SK-N-MC (cell line): ENCODE results near the gene GRPEL1.

Source experiments
- DNase-seq: peaks from one replicate; pipeline ENCODE4 v3.0.0-alpha.2; 2011; ENCODE audit warnings: low read depth, low spot score
- H3K27ac ChIP-seq: fragments of 200-600 bp; sonication (generic); 2 replicates; pipeline ENCODE4 v1.5.1; 2016; ENCODE audit warnings: mixed run types
- H3K36me3 ChIP-seq: fragments of 200-600 bp; sonication (generic); 2 replicates; pipeline ENCODE4 v1.6.1; 2017; ENCODE audit warnings: antibody characterized with exemption, low read length, mixed read lengths; ENCODE audit not compliant: insufficient read depth
- H3K4me3 ChIP-seq: fragments of 200-600 bp; sonication (generic); 2 replicates; pipeline ENCODE4 v1.5.1; 2016
- H3K9ac ChIP-seq: fragments of 200-600 bp; sonication (generic); 2 replicates; pipeline ENCODE4 v1.8.0; 2017; ENCODE audit warnings: mixed run types, mixed read lengths; ENCODE audit not compliant: insufficient read length
- H3K9me3 ChIP-seq: fragments of 200-600 bp; sonication (generic); 2 replicates; pipeline ENCODE4 v1.6.1; 2017; ENCODE audit warnings: low read depth, mild to moderate bottlenecking, antibody characterized with exemption, low read length, moderate library complexity, mixed read lengths
- EZH2 ChIP-seq: fragments of 200-600 bp; sonication (generic); IDR thresholded peaks from one replicate; pipeline ENCODE4 v1.6.1; 2017; ENCODE audit warnings: antibody characterized with exemption
- FOXP2 ChIP-seq: optimal IDR thresholded peaks from 2 replicates; pipeline ENCODE3; 2011; ENCODE audit warnings: mild to moderate bottlenecking, moderate library complexity; ENCODE audit not compliant: insufficient read depth; ENCODE audit errors: extremely low read length, control extremely low read depth
- POLR2AphosphoS5 ChIP-seq: IDR thresholded peaks from 2 replicates; pipeline ENCODE4 v1.6.1; 2012; ENCODE audit warnings: mild to moderate bottlenecking, low read depth, low read length, borderline replicate concordance

Gene GRPEL1

DNA sequence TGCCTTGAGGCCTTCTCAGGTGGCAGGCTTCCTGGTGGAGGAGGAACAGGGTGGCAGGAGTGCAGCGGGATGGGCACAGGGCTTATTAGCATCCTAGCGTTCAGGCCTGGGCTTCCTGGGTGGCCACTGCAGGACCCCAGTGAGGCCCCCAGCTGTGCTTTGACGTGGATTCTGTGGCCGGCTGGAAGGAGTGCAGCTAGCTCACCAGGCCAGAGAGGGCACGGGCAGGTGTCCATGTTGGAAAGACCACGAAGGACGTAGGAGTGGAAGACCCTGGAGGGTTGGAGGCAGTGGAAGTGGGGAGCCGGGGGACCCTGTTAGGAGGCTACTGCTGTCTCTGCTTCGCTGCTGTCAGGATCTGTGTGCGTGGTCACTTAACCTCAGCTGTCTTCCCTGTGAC lies 37.9 kb downstream of the GRPEL1 start:
- Histone ChIP-seq H3K9me3 (no peaks in the 10 kb centered on the region), H3K4me3 (no peak overlapping the region), H3K27ac (no peak overlapping the region), H3K36me3 (no peaks in the 10 kb centered on the region), H3K9ac (no peak overlapping the region)
- no peak for TF ChIP-seq POLR2AphosphoS5
- TF ChIP-seq FOXP2: no peak
- no peak for TF ChIP-seq EZH2
- no peak for DNase-seq

DNA sequence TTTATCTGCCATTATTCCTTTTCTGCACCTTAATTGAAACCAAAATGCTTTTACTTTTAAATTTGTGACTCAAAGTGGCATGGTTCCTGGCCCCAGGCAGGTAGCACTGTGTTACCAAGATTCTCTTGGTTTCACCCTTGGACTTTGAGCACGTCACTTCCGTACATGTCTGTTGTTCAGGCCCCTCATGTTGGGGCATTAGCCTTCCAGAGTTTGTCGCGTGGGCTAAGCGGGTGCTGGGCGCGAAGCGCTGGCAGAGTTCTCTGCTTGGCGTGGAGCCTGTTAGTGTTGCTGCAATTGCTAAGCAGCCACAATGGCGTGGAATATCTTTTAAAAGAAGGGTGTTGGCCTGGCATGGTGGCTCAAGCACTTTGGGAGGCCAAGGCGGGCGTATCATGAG lies 38.7 kb downstream of the GRPEL1 start:
- no peak for DNase-seq
- H3K9me3 ChIP-seq: no peaks in the 10 kb centered on the region
- no peak overlapping the region for H3K27ac ChIP-seq
- no peak for TF ChIP-seq FOXP2
- no peak for TF ChIP-seq EZH2
- TF ChIP-seq POLR2AphosphoS5: no peak
- no peak overlapping the region for H3K9ac ChIP-seq
- no peak overlapping the region for H3K4me3 ChIP-seq
- no peaks in the 10 kb centered on the region for H3K36me3 ChIP-seq

DNA sequence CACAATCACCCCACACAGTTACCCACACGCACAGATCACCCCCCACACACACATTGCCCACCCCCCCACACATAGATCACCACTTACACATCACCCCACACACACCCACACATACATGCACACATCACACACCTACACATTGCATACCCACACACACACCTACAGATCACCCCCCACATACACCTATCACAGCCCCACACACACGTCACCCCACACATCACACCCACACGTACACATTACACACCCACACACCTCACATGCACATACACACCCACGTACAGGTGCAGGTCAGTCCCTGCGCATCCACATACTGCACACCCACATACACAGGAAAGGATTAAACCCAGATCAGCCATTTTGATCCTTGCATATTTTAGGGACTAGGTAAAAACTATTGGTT lies 40.0 kb downstream of the GRPEL1 start:
- no peak for TF ChIP-seq FOXP2
- TF ChIP-seq EZH2: no peak
- TF ChIP-seq POLR2AphosphoS5: no peak
- Histone ChIP-seq H3K27ac (no peak overlapping the region), H3K9me3 (no peaks in the 10 kb centered on the region), H3K36me3 (no peaks in the 10 kb centered on the region), H3K4me3 (no peak overlapping the region), H3K9ac (no peak overlapping the region)
- no peak for DNase-seq

DNA sequence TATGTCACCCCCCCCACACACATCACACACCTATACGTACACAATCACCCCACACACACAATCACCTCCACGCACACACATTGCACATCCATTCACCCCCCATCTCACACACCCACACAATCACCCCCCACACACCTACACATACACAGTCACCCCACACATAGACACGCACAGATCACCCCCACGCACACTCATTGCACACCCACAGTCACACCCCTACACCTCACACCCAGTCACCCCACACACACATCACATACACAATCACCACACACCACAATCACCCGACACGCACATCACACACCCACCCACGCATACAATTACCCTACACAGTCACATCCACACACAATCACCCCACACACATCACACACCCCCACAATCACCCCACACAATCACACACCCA lies 40.6 kb downstream of the GRPEL1 start:
- H3K9me3 ChIP-seq: no peaks in the 10 kb centered on the region
- no peak for TF ChIP-seq EZH2
- TF ChIP-seq FOXP2: no peak
- TF ChIP-seq POLR2AphosphoS5: no peak
- H3K36me3 ChIP-seq: no peaks in the 10 kb centered on the region
- no peak overlapping the region for H3K4me3 ChIP-seq
- no peak for DNase-seq
- H3K9ac ChIP-seq: no peak overlapping the region
- no peak overlapping the region for H3K27ac ChIP-seq

DNA sequence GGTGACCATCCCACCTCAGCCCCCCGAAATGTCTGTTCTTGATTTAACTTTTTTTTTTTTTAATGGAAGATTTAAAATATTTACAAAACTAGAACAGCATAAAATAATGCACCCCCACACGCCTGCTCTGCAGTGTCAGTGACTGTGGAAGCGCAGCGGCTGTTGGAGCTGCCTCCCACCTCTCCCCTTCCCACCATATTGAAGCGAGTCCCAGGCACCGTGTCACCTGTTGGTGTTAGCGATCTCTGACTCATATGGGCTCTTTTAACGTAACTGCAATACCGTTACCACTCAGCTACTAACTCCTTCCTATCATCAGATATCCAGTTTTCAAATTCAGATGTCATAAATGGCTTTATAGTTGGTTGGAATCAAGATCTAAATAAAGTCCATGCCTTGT lies 41.8 kb downstream of the GRPEL1 start:
- Histone ChIP-seq H3K9me3 (no peaks in the 10 kb centered on the region), H3K36me3 (no peaks in the 10 kb centered on the region), H3K9ac (no peak overlapping the region), H3K27ac (no peak overlapping the region), H3K4me3 (no peak overlapping the region)
- DNase-seq: no peak
- TF ChIP-seq POLR2AphosphoS5: no peak
- TF ChIP-seq FOXP2: no peak
- TF ChIP-seq EZH2: no peak

DNA sequence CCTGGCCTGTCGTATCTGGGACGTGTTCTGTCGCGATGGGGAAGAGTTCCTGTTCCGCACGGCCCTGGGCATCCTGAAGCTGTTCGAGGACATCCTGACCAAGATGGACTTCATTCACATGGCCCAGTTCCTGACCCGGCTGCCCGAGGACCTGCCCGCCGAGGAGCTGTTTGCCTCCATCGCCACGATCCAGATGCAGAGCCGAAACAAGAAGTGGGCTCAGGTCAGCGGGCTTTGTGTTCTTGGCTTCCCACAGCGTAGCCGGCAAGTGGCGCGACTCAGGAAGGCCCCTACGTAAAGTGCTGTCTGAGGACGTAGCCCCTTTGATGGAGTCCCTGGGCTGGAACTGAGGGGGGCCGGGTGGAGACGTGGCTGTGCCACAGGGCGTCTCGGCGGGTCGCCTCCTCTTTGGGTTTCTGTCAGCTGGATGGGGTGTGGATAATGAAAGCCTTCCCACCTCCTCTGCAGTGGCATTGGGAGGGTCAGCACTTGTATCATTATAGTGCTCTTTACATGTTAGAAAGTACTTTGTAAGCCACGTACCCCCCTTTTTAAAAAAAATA lies 42.7 kb downstream of the GRPEL1 start:
- H3K9me3 ChIP-seq: no peaks in the 10 kb centered on the region
- no peak overlapping the region for H3K27ac ChIP-seq
- DNase-seq: no peak
- TF ChIP-seq EZH2 (no peak), POLR2AphosphoS5 (no peak), FOXP2 (no peak)
- no peak overlapping the region for H3K4me3 ChIP-seq
- no peak overlapping the region for H3K9ac ChIP-seq
- no peaks in the 10 kb centered on the region for H3K36me3 ChIP-seq

DNA sequence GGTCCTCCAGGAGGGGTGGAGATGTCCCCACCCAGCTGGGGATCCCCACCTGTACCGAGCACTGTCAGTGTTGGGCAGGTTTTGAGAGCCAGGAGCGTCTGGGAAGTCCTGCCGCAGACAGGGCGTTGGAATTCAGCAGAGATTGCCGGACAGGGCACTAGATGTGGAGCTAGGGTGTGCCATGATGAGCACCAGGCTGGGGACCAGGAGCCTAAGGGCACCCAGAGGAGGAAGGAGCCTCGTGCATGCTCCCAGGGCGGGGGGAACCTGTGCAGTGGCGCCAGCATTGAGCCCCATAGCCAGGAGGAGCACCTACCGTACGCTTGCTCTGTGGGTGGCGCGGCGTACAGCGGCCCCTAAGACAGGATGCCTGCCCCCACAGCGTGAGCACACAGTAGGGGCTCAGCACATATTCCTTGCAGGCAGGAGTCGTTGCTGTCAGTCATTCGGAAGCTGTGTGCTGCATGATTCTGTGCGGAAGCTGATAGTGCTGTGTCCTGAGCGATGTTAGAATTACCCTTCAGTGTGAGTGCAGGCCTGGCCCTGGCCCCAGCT lies 43.5 kb downstream of the GRPEL1 start:
- Histone ChIP-seq H3K9me3 (no peaks in the 10 kb centered on the region), H3K36me3 (no peaks in the 10 kb centered on the region), H3K27ac (no peak overlapping the region), H3K9ac (no peak overlapping the region), H3K4me3 (no peak overlapping the region)
- TF ChIP-seq FOXP2: no peak
- TF ChIP-seq EZH2: no peak
- no peak for TF ChIP-seq POLR2AphosphoS5
- no peak for DNase-seq

DNA sequence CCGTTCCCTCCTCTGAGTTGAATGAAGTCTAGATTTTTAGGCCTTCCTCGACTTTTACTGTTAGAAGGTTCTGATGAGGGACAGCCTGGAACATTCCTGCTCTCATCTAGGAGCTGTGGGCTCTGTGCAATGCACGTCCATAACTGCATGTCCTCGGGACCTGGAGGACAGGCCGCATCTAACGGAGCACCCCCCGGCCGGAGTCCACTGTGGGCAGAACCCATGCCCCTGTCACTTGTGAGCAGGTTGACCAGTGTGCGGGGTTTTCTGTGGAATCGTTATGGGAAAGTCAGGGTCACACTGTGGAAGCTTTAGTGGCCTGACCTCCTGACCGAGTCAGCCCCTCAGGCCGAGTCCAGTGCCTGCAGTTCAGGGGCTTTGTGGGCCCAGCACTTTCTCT lies 44.0 kb downstream of the GRPEL1 start:
- no peaks in the 10 kb centered on the region for H3K36me3 ChIP-seq
- TF ChIP-seq EZH2: no peak
- TF ChIP-seq POLR2AphosphoS5: no peak
- no peak for TF ChIP-seq FOXP2
- H3K9ac ChIP-seq: no peak overlapping the region
- no peak overlapping the region for H3K4me3 ChIP-seq
- H3K27ac ChIP-seq: no peak overlapping the region
- no peaks in the 10 kb centered on the region for H3K9me3 ChIP-seq
- DNase-seq: no peak

DNA sequence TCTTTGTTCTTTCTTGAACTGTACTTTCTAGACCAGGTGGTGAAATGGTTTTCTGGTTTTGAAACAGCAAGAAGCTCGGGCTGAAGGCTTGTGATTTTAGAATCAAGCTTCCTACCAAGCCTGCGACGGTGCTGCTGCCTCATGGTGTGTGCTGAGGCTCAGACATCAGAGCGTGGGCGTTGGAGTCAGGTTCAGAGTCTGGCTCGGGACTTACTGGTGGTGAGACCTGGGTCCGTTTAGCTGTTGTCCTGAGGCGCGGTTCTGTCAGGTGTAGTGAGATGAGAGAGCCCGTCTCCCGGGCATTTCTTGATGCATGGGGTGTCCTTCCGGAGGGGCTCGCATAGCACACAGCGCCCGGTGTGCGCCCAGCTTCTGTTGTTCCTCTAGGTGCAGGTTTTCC lies 44.4 kb downstream of the GRPEL1 start:
- TF ChIP-seq FOXP2 (no peak), EZH2 (no peak), POLR2AphosphoS5 (no peak)
- no peak for DNase-seq
- H3K36me3 ChIP-seq: no peaks in the 10 kb centered on the region

DNA sequence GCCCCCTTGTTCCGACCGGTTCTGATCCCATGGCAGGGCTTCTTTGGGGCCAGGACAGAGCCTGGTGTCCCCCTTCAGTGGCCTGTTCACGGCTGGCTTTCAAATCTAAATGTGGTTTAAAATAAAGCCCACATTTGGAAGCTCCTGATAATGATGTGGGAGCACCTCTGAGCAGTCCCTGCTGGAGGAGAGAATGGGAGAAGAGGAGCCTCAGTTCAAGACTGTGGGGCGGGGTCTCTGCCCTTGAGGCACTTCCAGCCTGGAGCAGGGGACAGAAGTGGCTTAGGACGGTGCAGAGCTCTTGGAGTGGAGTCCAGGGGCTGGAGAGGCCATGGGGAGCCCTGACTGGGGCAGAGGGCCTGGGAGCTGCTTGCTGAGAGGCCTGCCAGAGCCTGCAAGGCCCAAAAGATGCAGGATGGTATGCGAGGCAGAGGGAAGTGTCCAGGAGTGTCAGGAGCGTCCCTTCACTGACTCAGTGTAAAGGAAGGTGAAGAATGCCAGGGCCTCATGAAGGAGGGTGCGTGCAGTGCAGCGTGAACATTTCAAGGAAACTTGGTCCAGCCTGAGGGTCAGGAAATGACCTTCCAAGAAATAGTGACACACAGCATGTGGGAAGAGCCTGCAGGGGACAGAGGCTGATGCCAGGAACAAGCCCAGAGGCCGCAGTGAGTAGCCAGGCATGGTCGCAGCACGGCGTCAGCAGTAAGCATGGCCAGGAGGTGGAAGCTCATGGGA lies 45.8 kb downstream of the GRPEL1 start:
- no peak overlapping the region for H3K9ac ChIP-seq
- no peaks in the 10 kb centered on the region for H3K9me3 ChIP-seq
- TF ChIP-seq EZH2: no peak
- no peak for TF ChIP-seq FOXP2
- no peak for TF ChIP-seq POLR2AphosphoS5
- H3K27ac ChIP-seq: no peak overlapping the region
- no peak for DNase-seq
- H3K4me3 ChIP-seq: no peak overlapping the region
- H3K36me3 ChIP-seq: no peaks in the 10 kb centered on the region

More for the DNA sequence above, 44.4 kb downstream of the GRPEL1 start:
- H3K4me3 ChIP-seq: no peak overlapping the region
- no peak overlapping the region for H3K27ac ChIP-seq
- H3K9ac ChIP-seq: no peak overlapping the region
- H3K9me3 ChIP-seq: no peaks in the 10 kb centered on the region
